Prostate gland (tissue), 2 donors: ENCODE results near the gene FAM131A. TPM values are rescaled to one million over a fixed set of nuclear protein-coding genes. Genes with fewer than 3 reads are reported as not detected.

Source experiments
- DNase-seq: peaks from one replicate; pipeline ENCODE4 v3.0.0-alpha.2; 2019; ENCODE audit warnings: low spot score
- H3K27ac ChIP-seq, 2 donors: fragments of 200-600 bp; sonication (generic); 2 replicates each; pipeline ENCODE4 v1.5.1; 2017 to 2019
- H3K27me3 ChIP-seq: fragments of 200-600 bp; sonication (generic); replicated peaks from 2 replicates; pipeline ENCODE4 v1.5.1; 2019; ENCODE audit not compliant: insufficient read depth
- H3K36me3 ChIP-seq, 2 donors: fragments of 200-600 bp; sonication (generic); 1 replicate in 1 of 2; 2 replicates in 1 of 2; pipeline versions ENCODE4 v1.5.1 to v1.8.1; 2017 to 2019
- H3K4me1 ChIP-seq: fragments of 200-600 bp; sonication (generic); replicated peaks from 2 replicates; pipeline ENCODE4 v1.5.1; 2019
- H3K4me3 ChIP-seq, 2 donors: fragments of 200-600 bp; sonication (generic); 2 replicates each; pipeline ENCODE4 v1.5.1; 2017 to 2019
- H3K9me3 ChIP-seq: fragments of 200-600 bp; sonication (generic); 2 replicates; pipeline ENCODE4 v1.5.1; 2017
- CTCF ChIP-seq, 4 experiments: fragments of 200-600 bp in 2 of 4; fragments of 450-650 bp in 2 of 4; sonication (generic) in 2 of 4; IDR thresholded peaks; 1 replicate in 3 of 4; 2 replicates in 1 of 4; pipeline ENCODE4 v1.5.1; 2016 to 2019; ENCODE audit warnings: antibody characterized with exemption in 4 of 4, mild to moderate bottlenecking in 2 of 4, moderate library complexity in 2 of 4
- POLR2A ChIP-seq: fragments of 450-650 bp; IDR thresholded peaks from one replicate; pipeline ENCODE4 v1.6.1; 2016; ENCODE audit warnings: antibody characterized with exemption, mild to moderate bottlenecking
- POLR2AphosphoS5 ChIP-seq: sonication (generic); formaldehyde crosslinking; IDR thresholded peaks from one replicate; pipeline ENCODE4 v1.6.1; 2017; ENCODE audit warnings: antibody characterized with exemption
- WGBS: methylation state at CpG from one replicate; pipeline ENCODE4 v1.1.5; 2018; 5-methylcytosine and 5-hydroxymethylcytosine counted together
- intact Hi-C: fragments of 100-400 bp; cut with DNase I; formaldehyde crosslinking; loops from one replicate; pipeline ENCODE4 v1.14.2; 2022
- total RNA-seq, 2 donors: library from RNA; depleted of rRNA; stranded (reverse); fragments of >200 nt; gene quantifications; one replicate each; pipeline ENCODE4 v1.1.0, GENCODE V29; 2016

Gene FAM131A
- total RNA-seq, 2 donors from 2014 or later = 22.0 to 71.0 TPM

DNA sequence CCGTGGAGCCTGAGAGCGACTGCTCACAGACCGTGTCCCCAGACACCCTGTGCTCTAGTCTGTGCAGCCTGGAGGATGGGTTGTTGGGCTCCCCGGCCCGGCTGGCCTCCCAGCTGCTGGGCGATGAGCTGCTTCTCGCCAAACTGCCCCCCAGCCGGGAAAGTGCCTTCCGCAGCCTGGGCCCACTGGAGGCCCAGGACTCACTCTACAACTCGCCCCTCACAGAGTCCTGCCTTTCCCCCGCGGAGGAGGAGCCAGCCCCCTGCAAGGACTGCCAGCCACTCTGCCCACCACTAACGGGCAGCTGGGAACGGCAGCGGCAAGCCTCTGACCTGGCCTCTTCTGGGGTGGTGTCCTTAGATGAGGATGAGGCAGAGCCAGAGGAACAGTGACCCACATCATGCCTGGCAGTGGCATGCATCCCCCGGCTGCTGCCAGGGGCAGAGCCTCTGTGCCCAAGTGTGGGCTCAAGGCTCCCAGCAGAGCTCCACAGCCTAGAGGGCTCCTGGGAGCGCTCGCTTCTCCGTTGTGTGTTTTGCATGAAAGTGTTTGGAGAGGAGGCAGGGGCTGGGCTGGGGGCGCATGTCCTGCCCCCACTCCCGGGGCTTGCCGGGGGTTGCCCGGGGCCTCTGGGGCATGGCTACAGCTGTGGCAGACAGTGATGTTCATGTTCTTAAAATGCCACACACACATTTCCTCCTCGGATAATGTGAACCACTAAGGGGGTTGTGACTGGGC, 7.3 kb downstream of the FAM131A start:
- Histone ChIP-seq H3K4me1 (no peaks in the 10 kb centered on the region), H3K9me3 (no peaks in the 10 kb centered on the region), H3K27ac (no peak overlapping the region), H3K27me3 (no peaks in the 10 kb centered on the region), H3K4me3 (no peak overlapping the region), H3K36me3 (no peaks in the 10 kb centered on the region)
- 71% methylated on average over 18 of the region's 24 CpGs for WGBS
- TF ChIP-seq CTCF (IDR thresholded peaks at IDR 0.05) = no peak
- no peak for TF ChIP-seq POLR2A
- TF ChIP-seq POLR2AphosphoS5 = no peak
- intact Hi-C loops = no loop called here
- DNase-seq = no peak

DNA sequence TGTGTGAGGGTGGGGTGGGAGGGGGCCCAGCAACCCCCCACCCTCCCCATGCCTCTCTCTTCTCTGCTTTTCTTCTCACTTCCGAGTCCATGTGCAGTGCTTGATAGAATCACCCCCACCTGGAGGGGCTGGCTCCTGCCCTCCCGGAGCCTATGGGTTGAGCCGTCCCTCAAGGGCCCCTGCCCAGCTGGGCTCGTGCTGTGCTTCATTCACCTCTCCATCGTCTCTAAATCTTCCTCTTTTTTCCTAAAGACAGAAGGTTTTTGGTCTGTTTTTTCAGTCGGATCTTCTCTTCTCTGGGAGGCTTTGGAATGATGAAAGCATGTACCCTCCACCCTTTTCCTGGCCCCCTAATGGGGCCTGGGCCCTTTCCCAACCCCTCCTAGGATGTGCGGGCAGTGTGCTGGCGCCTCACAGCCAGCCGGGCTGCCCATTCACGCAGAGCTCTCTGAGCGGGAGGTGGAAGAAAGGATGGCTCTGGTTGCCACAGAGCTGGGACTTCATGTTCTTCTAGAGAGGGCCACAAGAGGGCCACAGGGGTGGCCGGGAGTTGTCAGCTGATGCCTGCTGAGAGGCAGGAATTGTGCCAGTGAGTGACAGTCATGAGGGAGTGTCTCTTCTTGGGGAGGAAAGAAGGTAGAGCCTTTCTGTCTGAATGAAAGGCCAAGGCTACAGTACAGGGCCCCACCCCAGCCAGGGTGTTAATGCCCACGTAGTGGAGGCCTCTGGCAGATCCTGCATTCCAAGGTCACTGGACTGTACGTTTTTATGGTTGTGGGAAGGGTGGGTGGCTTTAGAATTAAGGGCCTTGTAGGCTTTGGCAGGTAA, 8.1 kb downstream of the FAM131A start:
- Histone ChIP-seq H3K27ac (peak overlapping the region; percentile 8 to 18), H3K36me3 (no peaks in the 10 kb centered on the region), H3K27me3 (no peaks in the 10 kb centered on the region), H3K4me3 (no peak overlapping the region), H3K4me1 (no peaks in the 10 kb centered on the region), H3K9me3 (no peaks in the 10 kb centered on the region)
- intact Hi-C loops = no loop called here
- WGBS = 37% methylated on average over 14 of the region's 14 CpGs
- peak; percentile 73 for DNase-seq
- TF ChIP-seq CTCF (IDR thresholded peaks at IDR 0.05) (peak in 3 of 4 experiments; percentile 37 to 69 (median 62)), POLR2A (no peak), POLR2AphosphoS5 (peak; percentile 87)

DNA sequence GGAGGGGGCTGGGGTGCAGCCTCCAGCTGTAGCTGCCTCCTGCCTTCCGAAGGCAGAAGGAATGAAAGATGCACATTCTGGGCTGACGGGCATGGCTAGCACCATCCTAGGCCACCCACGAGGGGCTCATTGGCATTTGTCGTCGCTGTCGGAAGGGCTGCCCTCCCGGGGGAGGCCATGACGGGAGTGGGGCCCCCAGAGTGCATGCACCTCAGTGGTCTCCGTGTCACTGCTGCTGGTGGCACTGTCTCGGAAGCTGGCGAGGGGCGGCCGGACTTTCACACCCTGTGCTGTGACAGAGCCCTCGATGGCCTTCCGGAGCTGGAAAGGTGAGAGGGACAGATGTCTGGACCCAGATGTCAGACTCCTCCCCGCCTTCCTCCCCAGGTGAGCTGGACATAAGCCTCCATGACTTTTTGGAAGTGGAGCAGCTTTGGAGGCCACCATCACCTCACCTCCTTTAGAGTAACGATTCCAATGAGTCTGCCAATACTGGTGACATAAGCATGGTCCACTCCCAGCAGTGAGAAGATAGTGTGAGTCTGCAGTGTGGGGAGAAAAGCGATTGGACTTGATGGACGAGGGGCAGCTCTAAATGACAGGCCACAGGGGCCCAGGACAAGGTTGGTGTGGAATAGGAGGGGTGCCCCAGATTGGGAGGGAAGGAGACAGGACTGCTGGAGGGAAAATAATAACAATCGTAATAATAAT, 9.2 kb downstream of the FAM131A start:
- Histone ChIP-seq H3K36me3 (no peaks in the 10 kb centered on the region), H3K4me3 (no peak overlapping the region), H3K27me3 (no peaks in the 10 kb centered on the region), H3K4me1 (no peaks in the 10 kb centered on the region), H3K9me3 (no peaks in the 10 kb centered on the region), H3K27ac (no peak overlapping the region)
- no peak for DNase-seq
- TF ChIP-seq POLR2AphosphoS5 (no peak), POLR2A (no peak), CTCF (IDR thresholded peaks at IDR 0.05) (no peak)
- intact Hi-C loops = no loop called here
- WGBS = 88% methylated on average over 20 of the region's 20 CpGs

DNA sequence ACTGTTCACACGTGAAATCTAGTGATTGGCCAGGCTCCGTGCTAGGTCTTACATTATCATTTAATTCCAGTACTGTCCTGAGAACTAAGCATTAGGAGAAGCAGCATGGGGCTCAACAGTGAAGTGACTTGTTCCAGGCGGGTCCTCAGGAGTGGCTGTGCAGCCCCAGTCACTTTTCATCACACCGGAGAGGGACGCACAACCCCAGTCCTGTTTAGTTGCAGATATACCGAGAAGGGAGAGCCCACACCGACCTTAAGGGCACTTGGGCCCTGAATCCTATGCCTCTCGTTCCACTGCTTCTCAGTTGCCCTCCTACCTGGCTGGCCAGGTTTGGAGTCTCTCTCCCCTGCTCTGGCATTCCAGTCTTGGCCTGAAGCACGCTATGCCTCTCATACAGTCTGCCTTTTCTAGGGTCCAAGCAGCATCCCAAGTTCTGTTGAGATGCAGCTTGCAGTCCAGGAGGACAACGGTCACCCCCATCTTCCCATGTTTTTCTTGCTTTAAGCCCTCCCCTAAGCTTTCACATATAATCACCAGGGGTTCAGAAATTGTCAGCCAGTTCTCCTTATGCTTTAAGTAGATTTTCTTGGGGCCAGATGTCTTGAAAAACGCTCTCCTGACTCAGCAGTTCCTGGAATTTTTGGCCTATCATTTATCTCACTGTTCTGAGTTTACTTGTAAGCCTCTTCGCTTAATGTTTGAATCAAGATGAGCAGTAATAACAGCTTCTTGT, 10.1 kb downstream of the FAM131A start:
- no peak overlapping the region for H3K27ac ChIP-seq
- WGBS = 75% methylated on average over 12 of the region's 12 CpGs
- H3K27me3 ChIP-seq = no peaks in the 10 kb centered on the region
- TF ChIP-seq CTCF (IDR thresholded peaks at IDR 0.05) (no peak), POLR2AphosphoS5 (no peak), POLR2A (no peak)
- H3K4me1 ChIP-seq = no peaks in the 10 kb centered on the region
- DNase-seq = no peak
- intact Hi-C loops = no loop called here
- no peaks in the 10 kb centered on the region for H3K9me3 ChIP-seq
- H3K36me3 ChIP-seq = no peaks in the 10 kb centered on the region
- H3K4me3 ChIP-seq = no peak overlapping the region
